LNCaP clone FGC (cell line): ENCODE data around the gene GPRASP3.

Experiments used
- DNase-seq: peaks from one replicate; pipeline ENCODE4 v3.0.0-alpha.2; 2011; ENCODE audit warnings: low read depth
- H3K4me3 ChIP-seq: 2 replicates; pipeline ENCODE4 v1.5.1; 2011; ENCODE audit warnings: mild to moderate bottlenecking, low read depth, low read length, control low read depth
- TF ChIP-seq, protein P1 (sequence below): IDR thresholded peaks from 2 replicates; pipeline ENCODE4 v1.5.1; 2012; ENCODE audit warnings: mild to moderate bottlenecking; ENCODE audit not compliant: control insufficient read depth, insufficient read depth; ENCODE audit errors: extremely low read depth

Gene GPRASP3

DNA sequence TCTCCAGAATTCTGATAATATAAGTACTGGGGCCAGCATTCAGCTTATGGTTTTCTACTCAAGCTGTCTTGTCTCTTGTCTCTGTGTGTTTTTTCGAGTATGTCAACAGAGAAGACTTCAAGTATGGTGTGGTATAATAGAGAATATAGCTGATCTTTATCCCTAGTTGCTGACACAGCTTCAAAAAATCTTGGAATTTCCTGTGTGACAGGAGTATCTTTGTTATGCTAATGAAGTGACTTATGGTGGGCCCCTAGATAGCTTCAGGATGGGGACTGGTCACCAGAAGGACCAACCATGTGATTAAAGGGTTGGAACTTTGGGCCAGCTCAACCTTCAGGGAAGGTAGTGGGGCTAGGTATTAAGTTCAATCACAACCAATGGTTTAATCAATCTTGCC lies 2.9 kb downstream of the GPRASP3 start:
- H3K4me3 ChIP-seq, result no peak overlapping the region
- TF ChIP-seq, protein P1, sequence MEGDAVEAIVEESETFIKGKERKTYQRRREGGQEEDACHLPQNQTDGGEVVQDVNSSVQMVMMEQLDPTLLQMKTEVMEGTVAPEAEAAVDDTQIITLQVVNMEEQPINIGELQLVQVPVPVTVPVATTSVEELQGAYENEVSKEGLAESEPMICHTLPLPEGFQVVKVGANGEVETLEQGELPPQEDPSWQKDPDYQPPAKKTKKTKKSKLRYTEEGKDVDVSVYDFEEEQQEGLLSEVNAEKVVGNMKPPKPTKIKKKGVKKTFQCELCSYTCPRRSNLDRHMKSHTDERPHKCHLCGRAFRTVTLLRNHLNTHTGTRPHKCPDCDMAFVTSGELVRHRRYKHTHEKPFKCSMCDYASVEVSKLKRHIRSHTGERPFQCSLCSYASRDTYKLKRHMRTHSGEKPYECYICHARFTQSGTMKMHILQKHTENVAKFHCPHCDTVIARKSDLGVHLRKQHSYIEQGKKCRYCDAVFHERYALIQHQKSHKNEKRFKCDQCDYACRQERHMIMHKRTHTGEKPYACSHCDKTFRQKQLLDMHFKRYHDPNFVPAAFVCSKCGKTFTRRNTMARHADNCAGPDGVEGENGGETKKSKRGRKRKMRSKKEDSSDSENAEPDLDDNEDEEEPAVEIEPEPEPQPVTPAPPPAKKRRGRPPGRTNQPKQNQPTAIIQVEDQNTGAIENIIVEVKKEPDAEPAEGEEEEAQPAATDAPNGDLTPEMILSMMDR, result no peak
- DNase-seq, result no peak

- TF ChIP-seq, protein P1, result no peak
- no peak overlapping the region for H3K4me3 ChIP-seq
- no peak for DNase-seq
Observed at GRCh38 chrX:102727761-102728160, 7.2 kb downstream of the GPRASP3 start.

- TF ChIP-seq, protein P1, result no peak
- no peak overlapping the region for H3K4me3 ChIP-seq
- DNase-seq, result no peak
Observed at GRCh38 chrX:102728646-102729045, 8.1 kb downstream of the GPRASP3 start.

- H3K4me3 ChIP-seq, result no peak overlapping the region
- TF ChIP-seq, protein P1, result no peak
- no peak for DNase-seq
Observed at GRCh38 chrX:102739657-102740056, 19.1 kb downstream of the GPRASP3 start.

- no peak for DNase-seq
- no peak overlapping the region for H3K4me3 ChIP-seq
- TF ChIP-seq, protein P1, result no peak
Observed at GRCh38 chrX:102744307-102744706, 23.8 kb downstream of the GPRASP3 start.

DNA sequence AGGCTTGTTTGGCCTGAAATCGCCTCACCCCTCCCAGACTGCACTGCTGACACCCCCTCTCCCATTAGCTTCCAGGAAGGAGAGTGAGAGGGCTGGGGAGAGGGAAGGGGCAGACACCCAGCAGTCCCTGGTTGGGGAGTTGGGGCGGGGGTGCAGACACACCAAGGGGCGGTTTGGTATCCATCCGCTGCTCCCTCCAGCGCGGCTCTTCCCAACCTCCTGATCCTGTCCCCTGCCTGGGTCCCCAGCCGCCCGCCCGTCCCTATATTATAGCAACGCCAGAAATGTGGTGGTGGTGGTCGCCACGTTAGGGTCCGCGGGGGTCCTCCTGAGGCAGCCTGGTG lies 24.9 kb downstream of the GPRASP3 start:
- H3K4me3 ChIP-seq, result no peak overlapping the region
- TF ChIP-seq, protein P1, result no peak
- DNase-seq, result no peak

DNA sequence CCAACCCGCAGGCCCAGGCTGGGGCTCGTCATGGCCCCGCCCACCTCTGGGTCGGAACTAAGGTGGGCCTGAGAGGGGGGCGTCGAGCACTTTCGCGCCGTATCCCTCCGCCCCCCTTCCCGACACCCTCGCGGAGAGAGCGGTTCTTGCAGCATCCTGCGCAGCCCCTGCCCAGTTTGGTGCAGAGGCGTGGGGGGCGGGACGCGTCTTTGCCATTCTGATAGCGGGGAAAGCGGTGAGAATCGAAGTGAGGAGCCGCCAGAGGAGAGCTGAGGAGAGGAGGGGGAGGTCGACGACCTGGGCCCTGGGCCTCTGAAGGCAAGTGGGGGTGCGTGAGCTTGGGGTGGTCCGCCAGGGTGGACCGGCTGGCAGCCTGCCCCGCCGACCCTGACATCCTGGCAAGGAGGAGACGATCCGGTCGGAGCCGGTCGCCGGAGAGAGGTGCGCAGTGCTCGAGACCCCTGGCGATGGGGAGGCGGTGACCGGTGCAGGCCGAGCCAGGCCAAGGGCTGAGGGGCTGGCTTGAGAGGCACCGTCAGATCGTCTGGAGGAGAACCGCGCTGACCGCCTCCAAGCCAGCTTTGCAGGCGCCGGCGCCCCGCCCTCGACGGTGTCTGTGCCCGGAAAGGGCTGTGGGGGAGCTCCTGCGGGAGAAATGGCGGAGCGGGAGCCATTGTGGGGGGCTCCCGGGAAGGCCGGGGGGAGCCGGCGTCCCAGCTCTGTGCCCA lies 25.5 kb downstream of the GPRASP3 start:
- TF ChIP-seq, protein P1, result no peak
- DNase-seq, result no peak
- no peak overlapping the region for H3K4me3 ChIP-seq
